ENCODE data around the gene CARS1.
A peak's percentile ranks its signal among the peaks of the same experiment; 100 is the strongest.

CARS1 gene

DNA sequence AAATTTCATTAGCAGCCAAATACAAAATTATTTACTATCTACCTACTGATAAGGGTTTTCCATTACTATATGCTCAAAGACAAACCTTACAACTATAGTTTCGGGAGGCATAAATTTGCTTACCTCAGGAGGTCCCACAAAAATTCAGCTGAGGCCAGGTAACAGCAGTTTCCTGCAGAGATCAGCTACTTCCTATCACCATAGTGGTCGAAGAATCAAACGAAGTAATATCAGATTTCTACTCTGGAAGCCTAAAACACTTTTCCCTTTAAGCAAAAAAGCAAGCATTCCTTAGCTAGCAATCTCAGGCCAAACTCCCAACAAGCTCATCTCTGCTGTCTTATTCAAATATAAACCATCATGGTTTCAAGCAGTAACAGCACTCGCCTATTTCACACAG, 68.2 kb downstream of the CARS1 start:
- no peak for TF ChIP-seq CTCF (conservative IDR thresholded peaks at IDR 0.05; ENCODE audit: low read depth, low read length)
- peak overlapping the region; percentile 92 for H3K4me3 ChIP-seq (ENCODE audit: low read length)
- DNase-seq (ENCODE audit: low read depth): no peak

DNA sequence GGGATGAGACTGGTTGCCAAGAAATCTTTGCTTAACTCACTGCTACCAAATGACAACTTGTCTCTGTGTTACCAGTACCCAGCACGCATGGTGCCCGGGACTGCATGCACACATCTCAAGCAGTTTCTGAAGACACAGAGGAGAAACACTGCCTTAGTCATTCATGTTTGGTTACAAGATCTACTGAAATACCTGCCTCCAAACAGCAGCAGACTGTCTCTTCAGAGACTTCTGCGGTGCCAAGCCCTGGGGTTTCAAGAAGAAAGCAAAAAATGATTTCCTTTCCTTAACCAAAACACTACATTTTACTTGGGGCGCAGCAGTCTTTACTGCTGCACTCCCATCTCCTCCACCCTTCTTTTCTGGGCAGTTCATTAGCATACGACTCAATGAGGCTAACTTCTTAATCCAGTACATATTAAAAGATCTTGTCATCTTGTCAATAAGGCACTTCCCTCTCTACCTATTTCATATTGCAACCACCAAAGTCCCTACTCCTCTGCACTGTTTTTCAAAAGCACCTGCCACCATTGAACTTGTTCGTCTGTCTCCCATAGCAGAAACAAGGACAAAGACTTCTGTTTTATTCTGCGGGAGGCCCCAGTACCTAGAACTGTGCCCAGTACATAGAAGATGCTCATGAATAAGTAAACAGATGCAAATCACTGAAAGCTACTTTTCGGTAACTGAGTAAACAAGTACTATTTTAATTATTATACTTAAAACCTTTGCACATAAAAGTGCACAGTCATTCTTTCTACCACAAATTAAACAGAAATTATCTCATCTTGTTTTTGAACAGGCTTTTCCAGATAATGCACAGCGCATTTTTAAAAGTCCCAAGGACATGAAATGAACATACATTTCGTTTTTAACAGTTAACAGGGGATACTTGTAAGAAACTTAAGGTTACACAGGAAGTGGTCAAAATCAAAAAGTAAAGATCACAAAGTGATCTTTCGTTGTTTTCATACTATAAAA, 69.1 kb downstream of the CARS1 start:
- TF ChIP-seq CTCF (conservative IDR thresholded peaks at IDR 0.05; ENCODE audit: low read depth, low read length): no peak
- H3K4me3 ChIP-seq (ENCODE audit: low read length): peak overlapping the region; percentile 92
- DNase-seq (ENCODE audit: low read depth): no peak

DNA sequence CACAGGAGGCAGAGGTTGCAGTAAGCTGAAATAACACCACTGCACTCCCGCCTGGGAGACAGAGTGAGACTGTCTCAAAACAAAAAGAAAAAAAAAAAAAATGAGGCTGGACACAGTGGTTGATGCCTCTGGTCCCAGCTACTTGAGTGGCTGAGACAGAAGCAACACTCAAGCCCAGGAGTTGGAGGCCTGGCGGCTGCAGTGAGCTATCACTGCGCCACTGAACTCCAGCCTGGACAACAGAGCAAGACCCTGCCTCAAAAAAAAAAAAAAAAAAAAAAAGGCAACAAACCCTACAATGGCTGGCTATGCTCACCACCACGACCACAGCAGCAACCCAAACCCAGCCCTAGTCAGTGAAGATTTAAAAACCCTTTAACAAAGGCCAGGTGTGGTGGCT, 73.3 kb downstream of the CARS1 start:
- no peak for TF ChIP-seq CTCF (conservative IDR thresholded peaks at IDR 0.05; ENCODE audit: low read depth, low read length)
- DNase-seq (ENCODE audit: low read depth): no peak
- no peak overlapping the region for H3K4me3 ChIP-seq (ENCODE audit: low read length)

- DNase-seq (ENCODE audit: low read depth): no peak
- H3K4me3 ChIP-seq (ENCODE audit: low read length): no peak overlapping the region
- TF ChIP-seq CTCF (conservative IDR thresholded peaks at IDR 0.05; ENCODE audit: low read depth, low read length): no peak
Measured at GRCh38 chr11:2982214-2982613, 75.0 kb downstream of the CARS1 start.

DNA sequence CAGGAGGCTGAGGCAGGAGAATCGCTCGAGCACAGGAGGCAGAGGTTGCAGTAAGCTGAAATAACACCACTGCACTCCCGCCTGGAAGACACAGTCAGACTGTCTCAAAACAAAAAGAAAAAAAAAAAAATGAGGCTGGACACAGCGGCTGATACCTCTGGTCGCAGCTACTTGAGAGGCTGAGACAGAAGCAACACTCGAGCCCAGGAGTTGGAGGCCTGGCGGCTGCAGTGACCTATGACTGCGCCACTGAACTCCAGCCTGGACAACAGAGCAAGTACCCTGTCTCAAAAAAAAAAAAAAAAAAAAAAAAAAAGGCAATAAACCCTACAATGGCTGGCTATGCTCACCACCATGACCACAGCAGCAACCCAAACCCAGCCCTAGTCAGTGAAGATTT, 76.1 kb downstream of the CARS1 start:
- DNase-seq (ENCODE audit: low read depth): no peak
- H3K4me3 ChIP-seq (ENCODE audit: low read length): no peak overlapping the region
- no peak for TF ChIP-seq CTCF (conservative IDR thresholded peaks at IDR 0.05; ENCODE audit: low read depth, low read length)

DNA sequence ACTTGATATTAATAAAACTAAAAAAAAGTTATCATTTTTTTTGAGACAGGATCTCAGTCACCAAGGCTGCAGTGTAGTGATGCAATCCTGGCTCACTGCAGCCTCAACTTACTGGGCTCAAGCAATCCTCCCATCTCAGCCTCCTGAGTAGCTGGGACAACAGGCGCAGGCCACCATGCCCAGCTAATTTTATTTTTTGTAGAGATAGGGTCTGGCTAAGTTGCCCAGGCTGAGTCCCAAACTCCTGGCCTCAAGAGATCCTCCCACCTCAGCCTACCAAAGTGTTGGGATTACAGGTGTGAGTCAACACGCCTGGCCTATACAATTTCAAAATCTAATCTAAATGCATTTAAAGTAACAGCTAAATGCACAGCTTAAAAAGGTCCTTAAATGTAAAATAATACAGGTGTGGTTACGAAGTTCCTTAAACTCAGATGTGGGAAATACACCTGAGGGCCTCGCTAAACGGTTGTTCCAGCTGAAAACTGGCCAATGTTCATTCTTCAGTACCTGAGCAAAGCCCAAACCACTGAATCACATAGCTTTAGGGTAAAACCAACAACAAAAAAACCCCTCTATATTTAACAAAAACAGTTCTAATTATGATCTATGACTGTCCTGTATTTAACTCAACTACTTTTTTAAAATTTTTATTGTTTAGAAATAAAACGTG, 76.9 kb downstream of the CARS1 start:
- no peak for TF ChIP-seq CTCF (conservative IDR thresholded peaks at IDR 0.05; ENCODE audit: low read depth, low read length)
- no peak for DNase-seq (ENCODE audit: low read depth)
- H3K4me3 ChIP-seq (ENCODE audit: low read length): no peak overlapping the region

All from retinal pigment epithelial cell (primary cell).